HG02852 (cell line): ENCODE measurements around the gene CHML.

ENCODE experiments used
- ATAC-seq: cut with Tn5 transposase; IDR thresholded peaks from one replicate; pipeline ENCODE4 v1.9.1; 2021; ENCODE audit warnings: mild to moderate bottlenecking, moderate library complexity; ENCODE audit not compliant: unreplicated experiment

The CHML gene

DNA sequence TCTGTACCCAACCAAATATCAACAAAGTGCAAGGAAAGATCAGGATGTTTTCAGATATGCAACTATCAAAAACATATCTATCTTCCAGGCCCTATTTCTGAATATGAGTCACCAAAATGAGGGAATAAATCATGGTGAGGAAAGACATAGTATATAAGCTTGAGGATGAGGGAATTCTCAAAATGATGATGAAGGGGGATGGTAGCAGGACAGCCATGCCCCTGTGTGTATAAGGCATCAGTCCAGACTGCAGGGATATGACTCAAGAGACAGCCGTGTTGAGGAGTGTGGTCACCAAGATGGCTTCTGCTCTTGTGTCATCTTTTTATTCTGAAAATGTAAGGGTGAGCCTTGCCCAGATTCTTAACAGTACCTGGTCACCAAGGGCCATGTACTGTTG, 7.5 kb upstream of the CHML start:
- ATAC-seq: no peak

DNA sequence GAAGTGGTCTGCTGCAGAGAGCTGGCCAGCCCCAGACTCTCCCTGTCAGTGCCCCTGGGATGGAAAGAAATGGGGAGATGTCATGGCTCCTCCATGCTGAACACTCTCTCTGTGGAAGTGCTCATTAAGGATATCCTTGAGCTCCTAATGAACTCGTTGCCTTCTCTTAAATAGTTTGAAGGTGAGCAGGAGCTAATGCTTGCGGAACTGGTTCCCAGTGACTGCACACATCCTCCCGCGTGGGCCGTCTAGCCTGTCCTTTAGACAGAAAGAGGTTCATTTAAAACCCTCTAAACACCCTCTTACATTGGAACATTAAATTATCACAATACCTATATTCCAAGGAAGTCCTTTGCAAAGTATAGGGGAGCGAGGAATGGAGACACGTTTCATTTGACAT, 6.0 kb upstream of the CHML start:
- no peak for ATAC-seq

DNA sequence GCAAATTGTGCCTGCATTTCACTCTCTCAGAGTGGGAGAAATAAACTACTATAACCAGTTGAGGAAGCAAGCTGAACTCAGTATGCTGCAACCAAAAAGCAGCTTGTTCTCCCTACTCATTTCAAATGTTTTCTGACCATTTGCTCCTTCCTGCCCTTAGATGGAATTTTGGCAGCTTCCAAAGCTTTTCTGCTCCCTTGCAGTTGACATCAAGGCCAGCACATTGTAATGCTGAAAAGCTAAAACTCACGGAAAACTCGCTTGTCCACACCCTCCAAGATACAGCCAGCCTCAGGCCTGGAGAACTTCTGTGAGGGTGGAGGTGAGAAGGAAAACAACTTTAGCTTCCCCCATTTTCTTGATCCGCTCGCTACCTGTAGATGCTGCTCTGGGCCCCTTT, 5.0 kb upstream of the CHML start:
- ATAC-seq: no peak

DNA sequence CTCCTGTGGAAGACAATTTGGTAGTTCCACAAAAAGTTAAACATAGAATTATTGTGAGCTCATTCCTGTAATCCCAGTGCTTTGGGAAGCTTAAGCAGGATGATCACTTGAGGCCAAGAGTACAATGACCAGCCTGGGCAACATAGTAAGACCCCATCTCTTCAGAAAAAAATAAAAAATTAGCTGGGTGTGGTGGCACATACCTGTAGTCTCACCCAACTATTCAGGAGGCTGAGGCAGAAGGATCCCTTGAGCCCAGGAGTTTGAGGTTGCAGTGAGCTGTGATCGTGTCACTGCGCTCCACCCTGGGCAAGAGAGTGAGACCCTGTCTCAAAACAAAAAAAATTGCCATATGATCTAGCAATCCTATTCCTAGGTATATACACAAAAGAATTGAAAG, 4.1 kb upstream of the CHML start:
- ATAC-seq: no peak

DNA sequence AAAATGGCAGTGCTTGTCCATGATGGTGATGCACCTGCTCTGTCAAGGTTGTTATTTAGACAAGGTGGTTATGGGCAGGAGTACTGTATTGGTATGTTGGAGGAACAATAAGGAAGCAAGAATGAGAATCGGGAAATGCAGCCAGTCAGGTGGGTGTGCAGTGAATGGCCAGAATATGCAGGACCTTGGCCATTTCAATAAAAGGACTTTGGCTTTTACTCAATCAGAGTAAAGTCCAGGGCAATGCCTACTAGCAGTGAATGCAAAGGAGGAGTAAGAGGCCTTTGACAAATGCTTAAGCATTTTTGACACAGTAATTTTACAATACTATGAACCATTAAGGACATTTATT, 2.4 kb upstream of the CHML start:
- no peak for ATAC-seq

DNA sequence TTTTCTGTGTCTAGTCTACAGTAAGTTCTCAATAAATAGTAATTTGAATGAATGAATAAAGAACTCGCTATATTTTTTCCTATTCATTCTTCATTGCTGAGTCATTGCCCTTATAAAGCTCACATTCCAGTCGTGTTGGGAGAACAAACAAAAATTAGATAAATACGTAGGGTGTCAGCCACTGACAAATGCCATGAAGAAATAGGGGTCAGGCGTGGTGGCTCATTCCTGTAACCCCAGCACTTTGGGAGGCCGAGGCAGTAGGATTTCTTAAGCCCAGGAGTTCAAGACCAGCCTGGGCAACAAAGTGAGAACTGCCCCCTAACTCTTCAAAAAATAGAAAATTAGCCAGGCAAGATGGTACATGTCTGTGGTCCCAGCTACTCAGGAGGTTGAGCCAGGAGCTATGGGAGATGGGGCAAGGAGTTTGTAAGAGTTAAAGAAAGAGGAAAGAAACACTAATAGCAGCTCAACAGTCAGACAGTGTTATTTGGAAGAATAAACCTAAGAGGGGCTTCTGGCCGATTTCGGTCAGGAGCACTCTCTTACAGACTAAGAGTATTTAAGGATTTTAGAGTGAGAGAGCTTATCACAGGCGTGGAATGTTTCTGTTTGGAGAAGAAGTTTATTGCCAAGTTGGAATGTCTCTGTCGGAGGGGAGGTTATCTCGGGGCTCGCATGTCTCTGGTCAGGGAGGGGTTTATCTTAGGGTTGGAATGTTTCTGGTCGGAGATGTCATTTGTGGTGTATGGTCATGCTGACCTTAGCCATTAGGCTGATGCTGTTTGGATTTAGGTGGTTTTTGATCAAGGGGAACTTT, 1.8 kb upstream of the CHML start:
- no peak for ATAC-seq

DNA sequence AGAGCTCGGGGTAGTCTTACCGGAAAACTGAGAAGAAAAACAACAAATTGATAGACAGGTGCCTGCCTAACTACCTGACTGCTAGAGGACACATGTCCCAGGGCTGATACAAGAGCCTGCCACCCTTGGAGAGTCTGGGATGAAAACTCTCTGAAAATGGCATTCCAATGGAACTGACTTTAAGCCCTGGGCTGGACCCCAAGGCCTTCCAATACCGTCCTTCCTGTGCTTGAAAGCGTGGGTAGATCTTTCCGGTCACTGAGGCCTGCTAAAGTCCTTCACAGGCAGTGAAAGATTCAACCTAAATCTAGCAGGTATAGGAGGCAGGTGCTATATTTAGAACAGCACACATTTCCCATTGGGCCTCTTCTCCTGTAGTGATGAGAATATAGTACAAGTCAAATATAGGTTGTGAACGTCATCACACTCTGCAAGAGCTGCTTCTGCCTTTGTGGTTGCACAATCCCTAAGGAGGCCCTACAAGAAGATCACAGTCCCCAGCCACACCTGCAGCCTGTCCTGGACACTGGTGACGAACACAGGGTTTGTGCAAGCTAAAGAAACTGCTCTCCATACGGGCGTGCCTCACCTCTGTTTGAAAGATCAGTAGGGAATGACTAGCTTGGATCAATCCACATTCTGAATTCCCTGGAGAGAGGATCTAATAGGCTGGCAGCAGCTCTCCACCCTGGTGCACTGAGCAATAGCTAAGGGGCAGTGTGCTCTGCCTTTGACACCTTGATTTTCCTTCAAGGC, 876 bp upstream of the CHML start:
- ATAC-seq: no peak

DNA sequence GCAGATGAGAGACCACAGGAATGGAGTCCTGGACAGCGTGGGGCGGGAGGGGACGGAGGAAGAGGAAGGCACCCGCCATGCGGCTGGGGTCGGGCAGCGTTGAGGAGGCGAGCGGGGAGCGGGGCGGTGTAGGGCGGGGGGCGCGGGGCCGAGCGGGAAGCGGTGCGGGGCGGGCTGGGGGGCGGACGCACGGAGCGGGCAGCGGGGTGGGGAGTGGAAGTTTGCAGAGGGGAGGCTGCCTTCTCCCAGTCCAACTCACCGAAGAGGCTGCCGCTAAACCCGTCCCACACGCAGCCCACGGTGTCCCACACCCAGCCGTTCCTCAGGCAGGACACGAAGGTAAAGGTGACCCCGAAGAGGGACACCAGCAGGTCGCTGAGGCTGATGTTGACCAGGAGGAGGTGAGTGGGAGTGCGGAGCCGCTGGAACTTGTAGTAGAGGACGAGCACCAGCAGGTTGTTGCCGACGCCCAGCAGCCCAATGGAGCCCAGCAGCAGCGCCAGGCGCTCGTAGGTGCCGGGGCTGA, 483 bp downstream of the CHML start:
- ATAC-seq: peak; percentile 47

DNA sequence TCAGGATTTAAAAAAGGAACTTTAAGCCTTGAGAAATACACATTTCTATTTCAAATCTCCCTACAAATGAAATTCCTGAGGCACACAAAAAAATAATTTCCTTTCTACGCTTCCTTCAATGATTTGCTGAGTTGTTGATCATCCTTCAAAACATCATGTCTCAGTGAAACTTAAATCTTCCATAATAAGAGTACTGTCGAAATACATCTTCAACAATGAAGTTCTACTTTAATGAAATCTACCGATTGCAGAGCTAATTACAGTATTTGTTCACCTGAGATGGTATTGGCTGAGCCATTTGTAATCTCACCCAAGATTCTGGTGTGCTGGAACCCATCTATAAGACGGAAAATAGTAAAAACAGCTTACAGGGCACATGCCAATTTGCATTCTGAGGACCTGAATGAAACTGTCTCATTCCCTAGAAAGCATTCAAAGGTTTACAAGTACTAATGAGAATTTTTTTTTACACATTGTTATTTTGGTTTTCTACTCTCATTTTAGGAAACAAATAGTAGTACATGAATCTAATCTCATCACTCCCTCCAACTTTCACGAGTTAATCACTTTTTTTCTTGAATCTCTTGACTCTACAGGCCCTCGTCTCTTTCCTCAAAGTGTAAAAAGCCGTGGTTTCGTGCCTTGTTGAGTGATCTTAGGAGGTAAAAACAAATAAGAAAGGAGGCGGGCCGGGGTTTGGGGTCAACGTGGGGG, 1.1 kb downstream of the CHML start:
- no peak for ATAC-seq

DNA sequence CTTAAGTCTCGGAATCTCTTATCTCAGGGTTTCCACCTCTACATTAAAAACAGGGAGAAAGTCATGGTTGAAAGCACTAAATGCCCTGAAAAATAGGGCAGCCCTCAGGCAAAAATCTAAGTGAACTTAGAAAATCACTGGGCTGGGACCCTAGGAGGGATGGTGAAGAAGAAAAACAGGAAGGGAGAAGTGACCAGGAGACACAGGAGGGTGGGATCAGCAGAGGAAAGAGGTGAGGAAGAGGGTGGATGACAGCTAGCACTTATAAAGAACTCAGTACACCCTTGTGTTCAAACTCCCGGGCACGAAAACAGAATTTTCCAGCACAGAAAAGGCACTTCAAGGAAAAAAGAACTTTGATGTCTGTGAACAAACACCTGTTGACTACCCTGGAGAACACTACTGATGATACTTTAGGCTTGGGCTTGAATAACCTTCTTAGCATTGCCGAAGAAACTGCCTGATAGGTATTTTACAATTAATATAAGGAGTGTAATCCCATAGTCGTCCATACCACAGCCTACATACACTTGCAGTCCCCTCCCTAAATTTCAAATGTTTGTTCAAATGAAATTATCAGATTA, 2.0 kb downstream of the CHML start:
- ATAC-seq: no peak

DNA sequence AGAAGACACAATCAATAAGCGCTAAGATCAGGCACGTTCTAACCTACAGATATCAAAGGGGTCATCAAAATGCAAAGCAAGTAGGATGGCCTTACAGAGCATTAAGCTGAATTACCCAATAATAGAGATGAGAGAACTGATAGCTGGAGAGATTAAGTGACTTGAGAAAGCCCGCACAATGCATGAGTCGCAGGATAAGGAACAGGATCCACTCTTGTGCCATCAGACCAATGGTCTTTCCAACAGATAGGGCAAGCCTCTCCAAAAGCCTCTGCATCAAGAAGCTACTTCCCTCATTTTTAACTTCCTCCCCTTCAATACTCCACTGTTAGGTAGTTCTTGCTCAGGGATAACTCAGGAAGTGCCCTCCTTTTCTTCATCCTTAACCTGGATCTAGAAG, 2.6 kb downstream of the CHML start:
- no peak for ATAC-seq

DNA sequence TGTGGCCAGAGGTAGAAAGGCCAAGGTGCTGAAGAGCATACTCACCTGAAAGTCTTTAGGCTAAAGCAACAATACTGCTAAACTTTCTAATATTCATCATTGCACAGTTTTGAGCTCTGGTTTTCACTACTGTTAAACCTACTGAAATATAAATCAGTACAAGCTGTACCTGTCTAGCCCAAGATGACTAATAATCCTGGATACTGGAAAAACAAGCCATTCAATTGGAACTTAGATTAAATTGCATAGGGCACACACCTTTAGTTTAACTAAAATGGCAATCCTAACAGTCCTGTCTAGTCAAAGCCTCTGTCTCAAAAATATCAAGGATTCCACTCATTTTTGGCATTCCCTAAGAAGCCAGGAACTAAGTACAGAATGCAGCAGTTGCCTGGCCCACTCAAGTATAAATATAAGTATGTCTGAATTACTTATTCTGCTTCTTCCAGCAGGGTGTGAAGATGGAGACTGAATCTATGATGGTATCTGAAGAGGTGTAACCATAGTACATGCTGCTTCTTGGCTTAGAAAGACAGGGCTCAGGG, 3.1 kb downstream of the CHML start:
- ATAC-seq: no peak

DNA sequence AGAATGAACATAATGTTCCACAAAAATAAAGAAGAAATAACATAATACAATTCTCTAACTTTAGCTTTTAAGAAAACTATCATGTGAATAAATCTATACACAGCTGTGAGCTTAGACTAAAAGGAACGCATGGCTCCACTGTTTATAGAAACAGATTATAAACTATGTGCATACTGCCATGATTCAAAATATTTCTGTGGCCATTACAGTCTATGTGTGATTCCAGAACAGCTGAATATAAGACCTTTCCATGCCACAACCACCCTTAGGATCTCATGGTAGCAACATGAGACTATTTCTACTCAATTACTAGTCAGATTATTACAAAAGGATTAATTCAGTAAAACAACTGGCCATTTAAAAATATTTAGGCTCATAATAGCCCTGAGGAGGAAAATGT, 3.9 kb downstream of the CHML start:
- no peak for ATAC-seq

DNA sequence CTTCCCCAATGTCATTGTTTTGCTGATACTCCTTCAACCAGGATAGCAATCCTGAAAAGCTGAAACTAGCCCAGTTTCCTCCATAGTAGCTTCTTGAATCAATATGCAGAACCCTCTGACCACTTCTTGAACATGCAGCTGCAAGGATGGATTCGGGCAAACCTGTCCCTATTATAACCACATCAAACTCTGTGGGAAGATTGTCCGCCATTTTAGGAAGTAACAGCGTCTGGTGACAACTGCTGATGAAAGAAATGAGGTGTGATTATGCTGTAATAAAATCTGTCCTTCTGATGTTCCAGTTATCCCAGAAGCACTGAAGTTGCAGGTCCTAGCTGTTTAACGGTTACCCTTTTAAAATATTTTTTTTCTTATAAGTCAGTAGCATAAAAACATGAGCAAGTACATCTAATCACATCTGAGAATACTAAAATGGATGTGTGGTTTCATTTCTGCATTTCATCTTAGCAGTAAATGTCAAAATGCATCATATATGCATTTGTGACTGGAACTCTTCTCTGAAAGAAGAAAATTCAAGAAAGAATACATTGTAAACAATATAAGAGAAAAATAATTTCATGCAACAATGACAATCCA, 4.5 kb downstream of the CHML start:
- ATAC-seq: no peak

DNA sequence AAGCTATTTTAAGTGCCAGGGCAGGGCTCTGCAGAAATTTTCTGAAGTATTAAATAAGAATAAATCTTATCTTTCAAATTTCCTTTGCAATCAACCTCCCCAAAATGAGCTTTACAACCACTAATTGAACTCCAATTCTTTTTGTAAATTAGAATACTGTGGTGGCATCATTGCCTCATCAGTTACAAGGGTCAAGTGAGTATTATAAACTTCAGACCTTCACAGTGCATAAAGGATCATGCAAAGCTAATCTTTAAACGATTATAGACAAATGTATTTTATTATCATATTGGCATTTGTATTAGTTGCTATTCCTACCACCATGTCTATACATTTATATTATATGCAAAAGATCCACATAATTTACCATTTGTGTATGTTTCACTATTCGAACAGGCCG, 7.2 kb downstream of the CHML start:
- no peak for ATAC-seq

DNA sequence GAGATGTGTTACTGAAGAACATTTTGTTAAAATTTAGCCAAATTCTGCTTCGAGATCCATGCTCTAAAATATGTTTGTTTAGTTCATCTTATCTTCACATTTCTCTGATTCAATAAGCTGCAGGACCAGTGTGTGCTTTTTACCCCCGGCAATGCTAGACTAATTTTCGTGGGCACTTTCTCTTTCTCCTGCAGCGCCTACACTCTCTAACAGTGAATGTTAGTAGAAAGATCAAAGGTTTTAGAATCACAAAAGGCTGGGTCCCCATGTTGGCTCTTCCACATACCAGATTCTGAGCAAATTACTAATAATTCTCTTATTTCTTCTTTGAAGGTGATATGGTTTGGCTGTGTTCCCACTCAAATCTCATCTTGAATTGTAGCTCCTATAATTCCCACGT, 8.5 kb downstream of the CHML start:
- ATAC-seq: no peak

DNA sequence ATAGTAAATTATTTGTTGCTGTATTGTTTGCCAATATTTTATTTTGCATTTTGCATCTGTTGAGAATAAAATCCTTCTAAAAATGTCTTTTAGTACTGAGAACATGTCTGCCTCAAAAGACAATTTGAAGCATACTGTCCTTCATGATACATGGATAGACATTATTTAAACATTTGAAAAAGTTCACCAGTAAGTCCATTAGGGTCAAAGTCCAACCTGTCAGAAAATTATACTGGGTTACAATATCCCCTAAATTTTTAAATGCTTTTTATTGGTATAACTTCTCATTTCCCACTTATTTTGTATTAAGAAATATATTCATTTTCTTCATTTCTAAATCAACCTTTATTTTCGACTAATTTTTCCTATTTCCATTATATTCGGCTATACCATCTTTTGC, 9.3 kb downstream of the CHML start:
- ATAC-seq: no peak

DNA sequence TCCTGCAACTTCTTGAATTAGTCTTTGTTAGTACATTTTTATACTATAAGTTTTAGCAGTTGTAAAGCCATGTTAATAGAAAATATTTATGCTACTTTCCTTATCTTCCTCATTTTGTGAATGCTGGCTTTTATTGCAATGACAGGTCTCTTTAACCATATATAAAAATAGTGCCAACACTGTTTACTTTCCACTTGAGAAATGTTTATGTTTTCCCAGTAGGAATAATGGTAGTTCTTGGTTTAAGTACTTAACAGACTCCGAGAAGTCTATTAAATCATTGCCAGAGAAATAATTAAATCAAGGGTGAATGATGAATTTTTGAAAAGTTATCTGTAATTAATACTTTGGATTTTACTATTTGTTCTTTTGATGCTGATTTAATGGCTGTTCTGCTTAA, 9.7 kb downstream of the CHML start:
- ATAC-seq: no peak

DNA sequence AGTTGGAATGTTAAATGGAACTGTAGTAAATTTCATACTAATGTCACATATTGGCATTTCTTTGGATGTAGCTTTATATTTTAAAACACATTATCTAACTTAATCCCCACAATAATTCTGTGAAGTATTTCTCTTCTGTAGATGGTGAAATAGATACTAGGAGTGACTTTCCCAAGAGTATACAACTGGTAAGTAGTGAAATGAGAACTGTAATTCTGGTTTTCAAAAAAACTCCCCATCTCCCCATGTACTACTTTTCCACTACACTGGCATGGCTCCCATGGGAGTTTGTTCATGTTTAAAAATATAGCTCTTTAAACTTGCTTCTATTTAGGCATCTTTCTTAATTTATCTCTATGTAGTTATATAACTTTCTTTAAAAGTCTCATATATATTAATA, 10.2 kb downstream of the CHML start:
- no peak for ATAC-seq

DNA sequence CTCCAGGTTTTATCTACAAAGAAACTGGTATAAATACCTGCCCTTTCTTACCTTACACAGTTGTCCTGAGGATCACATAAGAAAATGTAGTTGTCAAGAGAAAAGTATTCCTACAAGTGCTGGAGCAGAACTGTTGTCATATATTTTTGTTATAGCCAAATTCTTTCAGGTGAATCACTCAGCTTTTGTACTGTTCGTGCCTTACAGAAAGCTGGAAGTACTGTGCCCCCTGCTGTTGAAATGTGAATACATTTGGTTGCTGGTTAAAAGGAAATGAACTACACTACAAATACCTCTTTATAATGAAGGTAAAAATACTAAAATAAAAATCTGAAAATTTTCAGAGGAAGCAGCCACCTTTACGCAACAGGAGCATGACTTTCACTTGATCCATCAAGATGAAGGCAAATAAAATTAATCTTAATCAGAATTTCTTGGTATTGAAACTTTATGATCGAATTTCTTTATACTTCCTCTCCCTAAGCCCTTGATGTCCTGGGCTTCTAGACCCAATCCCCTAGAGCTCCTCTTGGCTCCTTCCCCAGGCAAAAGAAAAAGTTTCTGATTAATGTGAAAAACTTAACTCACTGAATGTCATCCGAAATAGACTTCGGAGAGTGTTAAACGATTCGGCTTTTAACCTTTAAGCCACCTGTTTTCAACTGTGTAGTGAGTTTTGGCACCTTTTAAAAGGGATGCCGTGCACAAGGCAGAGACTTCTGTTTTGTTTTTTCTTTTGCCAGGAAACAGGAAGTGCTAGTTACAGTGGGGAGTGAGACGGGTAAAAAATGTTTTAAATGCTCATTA, 12.5 kb downstream of the CHML start:
- ATAC-seq: peak; percentile 77
